ENCODE data around the gene ZBTB7C.

Gene ZBTB7C

GRCh38 chr18:48006415-48007175 lies 402.6 kb downstream of the ZBTB7C start:
- no peak for DNase-seq

DNA sequence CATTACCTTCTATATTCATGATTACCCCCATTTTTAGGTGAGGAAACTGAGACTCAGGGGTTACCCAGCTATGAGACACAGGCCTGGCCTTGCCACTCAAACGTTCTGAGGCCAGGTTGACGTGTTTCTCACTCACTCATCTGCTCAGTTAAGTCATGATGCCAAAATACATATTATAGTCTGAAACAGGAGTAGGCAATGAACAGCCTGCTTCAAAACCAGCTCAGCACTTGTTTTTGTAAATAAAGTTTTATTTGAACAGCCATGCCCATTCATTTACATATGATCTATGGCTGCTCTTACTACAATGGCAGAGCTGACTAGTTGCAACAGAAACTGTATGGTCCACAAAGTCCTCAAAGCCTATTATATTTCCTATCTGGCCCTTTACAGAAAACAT lies 404.6 kb downstream of the ZBTB7C start:
- no peak for DNase-seq

- DNase-seq: no peak
These were observed 405.5 kb downstream of the ZBTB7C start for GRCh38 chr18:48003426-48004349.

GRCh38 chr18:48002933-48003365 lies 406.2 kb downstream of the ZBTB7C start:
- DNase-seq: no peak

- DNase-seq: no peak
These were observed 408.5 kb downstream of the ZBTB7C start for GRCh38 chr18:48000701-48001100.

DNA sequence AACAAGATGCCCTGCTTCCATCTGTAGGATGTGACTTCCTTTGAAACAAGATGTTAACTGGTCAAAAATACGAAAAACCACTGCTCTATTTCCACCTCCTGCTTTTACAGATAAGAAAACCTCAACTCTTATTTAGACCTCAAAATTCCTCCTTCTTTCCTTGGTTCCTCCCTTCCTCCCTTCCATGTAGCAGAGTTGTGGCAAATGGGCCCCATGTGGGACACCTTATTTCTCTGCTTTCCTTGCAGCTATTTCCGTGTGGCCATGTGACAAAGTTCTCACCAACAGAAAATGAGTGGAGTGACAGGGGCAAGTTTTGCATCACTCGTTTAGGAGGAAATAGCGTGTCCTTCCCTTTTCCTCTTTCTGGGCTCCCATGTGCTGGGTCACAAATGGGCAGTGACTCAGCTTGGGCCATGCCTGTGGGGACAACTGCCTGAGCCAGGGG lies 409.4 kb downstream of the ZBTB7C start:
- no peak for DNase-seq

- DNase-seq: peak; percentile 27
These were observed 411.8 kb downstream of the ZBTB7C start for GRCh38 chr18:47997338-47997780.

GRCh38 chr18:47996091-47996541 lies 413.1 kb downstream of the ZBTB7C start:
- DNase-seq: no peak

- DNase-seq: no peak
These were observed 413.5 kb downstream of the ZBTB7C start for GRCh38 chr18:47995654-47996053.

DNA sequence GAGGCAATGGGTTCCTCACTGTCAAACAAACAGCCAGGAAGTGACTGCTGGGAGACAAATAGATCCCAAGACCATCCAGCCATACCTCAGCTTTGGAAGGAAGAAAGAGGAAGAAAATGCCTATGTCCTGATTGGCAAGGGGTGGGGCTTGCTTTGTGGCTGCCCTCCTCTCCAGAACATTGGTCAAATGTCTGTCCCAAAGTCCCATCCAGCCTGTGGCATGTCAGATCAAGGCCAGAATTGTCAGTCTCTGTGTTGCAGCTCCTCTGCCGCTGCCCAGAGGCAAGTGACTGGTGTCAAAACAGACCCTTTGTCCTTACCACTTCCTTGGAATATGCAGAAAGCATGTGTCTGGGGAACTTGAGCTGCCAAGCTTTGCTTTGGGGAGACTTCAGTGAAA lies 415.8 kb downstream of the ZBTB7C start:
- DNase-seq: no peak

- no peak for DNase-seq
These were observed 416.2 kb downstream of the ZBTB7C start for GRCh38 chr18:47992976-47993375.

GRCh38 chr18:47992266-47992665 lies 416.9 kb downstream of the ZBTB7C start:
- no peak for DNase-seq

DNA sequence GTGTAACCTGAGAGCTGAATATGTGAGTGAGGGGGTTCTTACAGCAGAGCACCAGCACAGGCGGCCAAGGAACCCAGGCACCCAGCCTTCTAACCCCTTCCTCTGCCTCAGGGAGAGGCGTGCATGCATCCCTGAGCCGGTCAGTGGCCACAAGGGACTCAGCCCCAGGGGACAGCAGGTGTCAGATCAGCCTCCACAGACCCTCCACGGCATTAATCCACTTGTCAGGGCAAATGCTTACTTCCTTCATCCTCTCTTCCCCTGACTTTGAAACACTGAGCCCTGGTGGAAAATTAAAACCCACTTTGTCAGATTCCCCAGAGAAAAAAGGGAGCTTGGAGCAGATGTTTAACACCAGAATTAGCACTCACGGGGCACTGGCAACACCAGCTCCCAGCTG lies 418.2 kb downstream of the ZBTB7C start:
- no peak for DNase-seq

GRCh38 chr18:47987388-47987699 lies 421.8 kb downstream of the ZBTB7C start:
- no peak for DNase-seq

- no peak for DNase-seq
These were observed 422.4 kb downstream of the ZBTB7C start for GRCh38 chr18:47986620-47987387.

DNA sequence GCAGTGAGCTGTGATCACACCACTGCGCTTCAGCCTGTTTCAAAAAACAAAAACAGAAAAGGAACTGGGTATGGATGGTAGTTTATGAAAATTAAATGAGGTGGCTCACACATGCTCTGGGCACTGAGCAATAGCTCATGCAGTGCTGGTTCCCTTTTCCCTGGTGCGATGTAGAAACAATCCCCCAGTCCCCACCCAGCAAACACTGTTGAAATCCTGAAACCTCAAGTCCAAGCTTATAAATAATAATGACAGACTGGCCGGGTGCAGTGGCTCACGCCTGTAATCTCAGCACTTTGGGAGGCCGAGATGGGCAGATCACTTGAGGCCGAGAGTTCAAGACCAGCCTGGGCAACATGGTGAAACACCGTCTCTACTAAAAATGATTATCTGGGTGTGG lies 423.3 kb downstream of the ZBTB7C start:
- no peak for DNase-seq

GRCh38 chr18:47984991-47985390 lies 424.2 kb downstream of the ZBTB7C start:
- no peak for DNase-seq

GRCh38 chr18:47983946-47984345 lies 425.2 kb downstream of the ZBTB7C start:
- DNase-seq: no peak

GRCh38 chr18:47983055-47983454 lies 426.1 kb downstream of the ZBTB7C start:
- no peak for DNase-seq

DNA sequence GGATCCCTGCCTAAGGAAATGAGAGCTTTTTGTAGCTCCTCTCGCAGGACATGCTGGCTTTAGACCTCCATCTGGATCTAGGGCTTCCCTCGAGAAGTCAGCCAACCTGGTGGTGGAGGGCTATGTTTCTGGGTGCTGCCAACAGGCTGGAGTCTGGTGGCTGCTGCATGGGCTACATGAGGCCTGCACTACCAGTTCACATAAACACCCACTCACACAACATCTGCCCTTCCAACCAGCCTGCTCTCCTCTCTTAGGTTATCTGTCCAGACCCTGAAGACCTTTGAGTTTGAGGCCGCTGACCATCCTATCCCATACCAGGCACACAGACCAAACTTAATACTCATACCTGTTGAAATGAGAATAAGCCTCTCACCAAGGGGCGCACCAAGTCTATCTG lies 427.4 kb downstream of the ZBTB7C start:
- no peak for DNase-seq

GRCh38 chr18:47981320-47981719 lies 427.9 kb downstream of the ZBTB7C start:
- no peak for DNase-seq

GRCh38 chr18:47979611-47980200 lies 429.5 kb downstream of the ZBTB7C start:
- DNase-seq: no peak

DNA sequence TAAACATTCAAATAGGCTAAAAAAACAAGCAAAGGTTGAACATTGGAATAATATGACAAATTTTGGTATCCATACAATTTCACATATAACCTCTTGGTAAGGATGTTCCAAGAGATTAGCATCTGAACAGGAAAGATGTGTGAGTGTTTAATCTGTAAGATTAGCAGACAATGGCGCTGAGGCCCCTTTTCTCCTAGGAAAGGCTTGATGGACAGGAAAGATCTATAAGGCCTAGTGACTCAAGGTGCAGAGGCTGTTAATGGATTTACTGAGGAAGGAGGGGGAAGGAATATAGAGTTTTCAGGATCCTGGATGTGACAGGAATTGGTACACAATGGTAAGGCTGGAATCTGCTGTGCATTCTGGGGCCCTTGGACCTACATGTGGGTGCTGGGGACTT lies 430.6 kb downstream of the ZBTB7C start:
- DNase-seq: no peak

Data from activated naive CD4-positive, alpha-beta T cell treated with anti-CD3 and anti-CD28 coated beads, Interleukin-2, amount 50 U/mL, for 16 hours (primary cell).